ENCODE results near the gene UBA7.

UBA7 gene

GRCh38 chr3:49813497-49814174 is at the start of gene UBA7:
Gene UBA7 (minus strand): TSS chr3:49813953. CDS start chr3:49813787, 166 bp downstream.
- H3K4me3 ChIP-seq (ENCODE audit: low read depth, low read length): peak within 1 kb of the TSS; percentile 43
- no peak for TF ChIP-seq CTCF (IDR thresholded peaks at IDR 0.05; ENCODE audit: low read depth, low read length, missing control alignments)
- in situ Hi-C loops (cut with HindIII; ENCODE audit: low sequenced_read_pairs): no loop called here
- peak; percentile 82 for DNase-seq (ENCODE audit: low read depth)

GRCh38 chr3:49859576-49860305 is 46.0 kb upstream of the UBA7 start:
- DNase-seq (ENCODE audit: low read depth): no peak
- no peak for TF ChIP-seq CTCF (IDR thresholded peaks at IDR 0.05; ENCODE audit: low read depth, low read length, missing control alignments)
- no peak overlapping the region for H3K4me3 ChIP-seq (ENCODE audit: low read depth, low read length)
- in situ Hi-C loops (cut with HindIII; ENCODE audit: low sequenced_read_pairs): loop anchor here (25.0 kb wide), 2 partner anchors 122 to 203 kb away; no protein-coding TSS in a partner anchor

- no peak for TF ChIP-seq CTCF (IDR thresholded peaks at IDR 0.05; ENCODE audit: low read depth, low read length, missing control alignments)
- DNase-seq (ENCODE audit: low read depth): peak; percentile 83
- H3K4me3 ChIP-seq (ENCODE audit: low read depth, low read length): peak within 1 kb of the TSS; percentile 80
- in situ Hi-C loops (cut with HindIII; ENCODE audit: low sequenced_read_pairs): loop anchor here (25.0 kb wide), 2 partner anchors 119 to 206 kb away; no protein-coding TSS in a partner anchor
Measured at GRCh38 chr3:49856181-49857005, 42.6 kb upstream of the UBA7 start, which contains the start of gene TRAIP. Gene TRAIP (minus strand): TSS chr3:49856564. CDS start chr3:49856453, 111 bp downstream.

- TF ChIP-seq CTCF (IDR thresholded peaks at IDR 0.05; ENCODE audit: low read depth, low read length, missing control alignments): no peak
- DNase-seq (ENCODE audit: low read depth): no peak
- peak overlapping the region; percentile 80 for H3K4me3 ChIP-seq (ENCODE audit: low read depth, low read length)
- in situ Hi-C loops (cut with HindIII; ENCODE audit: low sequenced_read_pairs): loop anchor here (25.0 kb wide), 2 partner anchors 118 to 207 kb away; no protein-coding TSS in a partner anchor
Measured at GRCh38 chr3:49855662-49856061, 41.9 kb upstream of the UBA7 start.

GRCh38 chr3:49845694-49846093 is 31.9 kb upstream of the UBA7 start:
- H3K4me3 ChIP-seq (ENCODE audit: low read depth, low read length): no peak overlapping the region
- in situ Hi-C loops (cut with HindIII; ENCODE audit: low sequenced_read_pairs): no loop called here
- TF ChIP-seq CTCF (IDR thresholded peaks at IDR 0.05; ENCODE audit: low read depth, low read length, missing control alignments): no peak
- no peak for DNase-seq (ENCODE audit: low read depth)
